Nephron progenitor cell (in vitro differentiated cells): ENCODE data around the gene RARA.

ENCODE experiments used
- DNase-seq: peaks from one replicate; pipeline ENCODE4 v3.0.0; 2021
- H3K27ac Mint-ChIP-seq: 2 replicates; pipeline ENCODE4 v1.8.0; 2021; ENCODE audit warnings: mild to moderate bottlenecking, moderate library complexity, mixed read lengths
- H3K27me3 Mint-ChIP-seq: 2 replicates; pipeline ENCODE4 v1.8.0; 2021; ENCODE audit warnings: mild to moderate bottlenecking, low read depth, mixed read lengths; ENCODE audit not compliant: poor library complexity
- H3K36me3 Mint-ChIP-seq: 2 replicates; pipeline ENCODE4 v1.8.0; 2021; ENCODE audit warnings: low read depth, mixed read lengths
- H3K4me1 Mint-ChIP-seq: 2 replicates; pipeline ENCODE4 v1.8.0; 2021; ENCODE audit warnings: mixed read lengths
- H3K4me3 Mint-ChIP-seq: 2 replicates; pipeline ENCODE4 v1.8.0; 2021; ENCODE audit warnings: mild to moderate bottlenecking, moderate library complexity, mixed read lengths
- H3K9me3 Mint-ChIP-seq: 2 replicates; pipeline ENCODE4 v1.8.0; 2021; ENCODE audit warnings: mild to moderate bottlenecking, moderate library complexity, mixed read lengths
- TF ChIP-seq, protein P1 (sequence below): fragments of 200-600 bp; sonication (generic); IDR thresholded peaks from 2 replicates; pipeline ENCODE4 v1.5.0; 2021; ENCODE audit warnings: antibody characterized with exemption

The RARA gene

DNA sequence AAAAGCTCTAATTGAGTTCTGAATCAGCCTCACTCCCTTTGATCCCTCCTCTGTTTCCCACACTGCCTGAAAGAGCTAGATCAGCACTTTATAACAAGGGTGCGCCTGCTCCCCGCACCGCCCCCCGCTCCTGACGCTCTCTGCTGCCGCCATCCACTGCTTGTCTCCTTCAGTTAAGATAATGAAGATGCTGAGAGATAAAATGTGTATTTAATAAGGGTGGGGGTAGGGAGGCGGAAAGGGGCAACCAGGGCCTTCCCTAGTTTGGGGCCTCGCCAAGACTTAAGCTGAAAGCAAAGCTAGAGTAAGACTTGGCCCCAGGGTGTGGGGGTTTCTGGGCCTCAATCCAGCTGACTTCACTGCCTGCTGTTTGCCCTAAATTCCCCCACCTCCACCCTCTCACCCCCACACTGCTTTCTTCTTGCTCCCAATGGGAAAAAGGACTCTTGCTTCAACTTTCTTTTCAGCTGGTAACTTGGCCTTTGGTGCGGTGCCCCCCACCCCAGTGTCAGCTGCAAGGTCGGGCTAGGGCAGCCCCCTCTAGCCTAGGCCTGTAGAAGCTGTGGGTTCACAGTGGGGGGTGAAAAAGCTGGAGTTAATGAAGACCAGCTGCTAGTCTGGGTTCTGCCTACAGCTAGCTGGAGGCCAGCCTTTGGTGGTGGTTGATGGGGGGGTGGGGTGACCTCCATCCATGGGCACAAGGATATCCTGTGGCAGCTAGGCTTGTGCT is 1.8 kb upstream of the RARA start:
- Mint-ChIP-seq H3K9me3 (no peaks in the 10 kb centered on the region), H3K4me1 (peaks cover 27% of the 10 kb centered on the region), H3K27me3 (peaks cover 5% of the 10 kb centered on the region), H3K4me3 (no peak overlapping the region), H3K27ac (no peak overlapping the region), H3K36me3 (peaks cover 5% of the 10 kb centered on the region)
- no peak for DNase-seq
- TF ChIP-seq, protein P1, sequence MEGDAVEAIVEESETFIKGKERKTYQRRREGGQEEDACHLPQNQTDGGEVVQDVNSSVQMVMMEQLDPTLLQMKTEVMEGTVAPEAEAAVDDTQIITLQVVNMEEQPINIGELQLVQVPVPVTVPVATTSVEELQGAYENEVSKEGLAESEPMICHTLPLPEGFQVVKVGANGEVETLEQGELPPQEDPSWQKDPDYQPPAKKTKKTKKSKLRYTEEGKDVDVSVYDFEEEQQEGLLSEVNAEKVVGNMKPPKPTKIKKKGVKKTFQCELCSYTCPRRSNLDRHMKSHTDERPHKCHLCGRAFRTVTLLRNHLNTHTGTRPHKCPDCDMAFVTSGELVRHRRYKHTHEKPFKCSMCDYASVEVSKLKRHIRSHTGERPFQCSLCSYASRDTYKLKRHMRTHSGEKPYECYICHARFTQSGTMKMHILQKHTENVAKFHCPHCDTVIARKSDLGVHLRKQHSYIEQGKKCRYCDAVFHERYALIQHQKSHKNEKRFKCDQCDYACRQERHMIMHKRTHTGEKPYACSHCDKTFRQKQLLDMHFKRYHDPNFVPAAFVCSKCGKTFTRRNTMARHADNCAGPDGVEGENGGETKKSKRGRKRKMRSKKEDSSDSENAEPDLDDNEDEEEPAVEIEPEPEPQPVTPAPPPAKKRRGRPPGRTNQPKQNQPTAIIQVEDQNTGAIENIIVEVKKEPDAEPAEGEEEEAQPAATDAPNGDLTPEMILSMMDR = no peak

DNA sequence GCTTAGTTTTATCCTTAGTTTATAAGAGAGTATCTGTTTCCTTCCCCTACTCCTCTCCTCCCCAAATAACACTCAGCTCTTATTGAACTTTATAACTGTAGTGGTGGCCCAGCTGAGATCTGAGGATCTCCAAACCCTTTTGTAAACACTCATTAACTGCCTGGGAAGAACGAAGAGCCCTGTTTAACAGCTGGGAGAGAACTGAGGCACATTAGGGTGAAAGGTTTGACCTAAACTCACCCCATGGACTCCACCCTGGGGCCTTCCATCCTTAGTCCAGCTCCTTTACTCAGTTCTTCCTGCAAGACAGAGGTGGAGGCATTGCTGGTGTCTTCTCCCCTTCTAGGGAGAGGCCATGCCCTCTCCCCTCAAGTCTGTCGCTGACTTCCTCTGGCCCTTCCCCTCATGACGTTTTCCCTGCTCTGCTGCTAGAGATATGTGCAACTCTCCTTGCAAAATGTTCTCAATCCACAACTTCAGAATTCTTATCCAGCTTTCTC is 1.2 kb upstream of the RARA start:
- DNase-seq = no peak
- no peak overlapping the region for H3K4me3 Mint-ChIP-seq

DNA sequence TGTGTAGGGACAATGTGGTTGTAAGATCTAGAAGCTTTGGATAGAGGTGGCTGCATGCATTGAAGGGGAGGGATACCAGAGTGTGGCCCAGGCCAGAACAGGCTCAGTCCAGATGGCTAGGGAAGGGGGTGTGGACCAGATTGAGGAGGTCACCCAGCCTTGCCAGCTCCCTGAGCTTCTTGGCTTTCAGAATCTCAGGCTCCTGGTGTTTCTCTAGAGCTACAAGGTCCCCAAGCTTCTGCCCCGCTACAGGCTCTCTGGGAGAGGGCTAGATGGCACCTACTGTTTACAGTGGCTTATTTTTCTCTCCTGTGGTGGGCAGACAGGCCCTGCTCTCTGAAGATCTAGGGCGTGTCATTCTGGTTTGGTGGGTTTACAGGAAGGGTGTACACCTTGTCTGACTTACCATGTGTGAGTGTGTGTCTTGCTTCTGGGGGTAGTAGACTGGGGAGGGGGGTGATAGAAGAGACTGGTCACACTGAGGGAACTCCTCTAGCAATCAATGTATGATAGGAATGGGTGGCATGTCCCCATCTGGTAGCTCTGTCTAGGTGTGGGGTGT is 1.1 kb downstream of the RARA start:
- Mint-ChIP-seq H3K9me3 (no peaks in the 10 kb centered on the region), H3K36me3 (no peaks in the 10 kb centered on the region), H3K27me3 (peaks cover 8% of the 10 kb centered on the region), H3K27ac (no peak overlapping the region), H3K4me1 (peaks cover 5% of the 10 kb centered on the region), H3K4me3 (no peak overlapping the region)
- TF ChIP-seq, protein P1 = no peak
- DNase-seq = no peak

More for the DNA sequence above, 1.2 kb upstream of the RARA start:
- peaks cover 27% of the 10 kb centered on the region for H3K4me1 Mint-ChIP-seq
- TF ChIP-seq, protein P1 = no peak
- no peak overlapping the region for H3K27ac Mint-ChIP-seq
- no peaks in the 10 kb centered on the region for H3K9me3 Mint-ChIP-seq
- H3K27me3 Mint-ChIP-seq = peaks cover 7% of the 10 kb centered on the region
- no peaks in the 10 kb centered on the region for H3K36me3 Mint-ChIP-seq

DNA sequence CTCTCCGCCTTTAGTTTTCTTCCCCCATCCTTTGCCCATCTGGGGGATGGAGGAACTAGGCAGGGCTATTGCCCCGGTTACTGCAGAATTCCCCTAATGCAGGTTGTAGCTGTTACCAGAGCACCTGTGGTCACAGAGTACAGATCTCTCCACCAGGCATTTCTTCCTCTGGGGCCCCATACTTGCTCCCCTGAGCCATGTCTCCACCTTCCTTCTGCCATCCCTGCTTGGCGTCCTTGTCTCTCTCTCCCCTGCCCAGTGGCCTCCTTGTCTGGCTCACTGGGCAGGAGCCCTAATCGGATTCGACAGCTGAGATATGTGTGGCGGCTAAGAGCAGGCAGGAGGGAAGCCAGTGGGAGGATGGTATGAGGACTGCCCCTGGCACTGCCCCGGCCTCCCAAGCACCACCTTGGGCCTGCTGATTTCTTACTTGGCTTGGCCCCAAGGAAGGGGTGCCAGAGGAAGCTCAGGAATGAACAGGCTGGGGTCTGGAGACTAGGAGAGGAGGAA is 2.0 kb downstream of the RARA start:
- H3K4me3 Mint-ChIP-seq = no peak overlapping the region
- no peaks in the 10 kb centered on the region for H3K9me3 Mint-ChIP-seq
- TF ChIP-seq, protein P1 = no peak
- H3K4me1 Mint-ChIP-seq = no peaks in the 10 kb centered on the region
- peaks cover 8% of the 10 kb centered on the region for H3K27me3 Mint-ChIP-seq
- no peaks in the 10 kb centered on the region for H3K36me3 Mint-ChIP-seq
- H3K27ac Mint-ChIP-seq = no peak overlapping the region
- DNase-seq = no peak

DNA sequence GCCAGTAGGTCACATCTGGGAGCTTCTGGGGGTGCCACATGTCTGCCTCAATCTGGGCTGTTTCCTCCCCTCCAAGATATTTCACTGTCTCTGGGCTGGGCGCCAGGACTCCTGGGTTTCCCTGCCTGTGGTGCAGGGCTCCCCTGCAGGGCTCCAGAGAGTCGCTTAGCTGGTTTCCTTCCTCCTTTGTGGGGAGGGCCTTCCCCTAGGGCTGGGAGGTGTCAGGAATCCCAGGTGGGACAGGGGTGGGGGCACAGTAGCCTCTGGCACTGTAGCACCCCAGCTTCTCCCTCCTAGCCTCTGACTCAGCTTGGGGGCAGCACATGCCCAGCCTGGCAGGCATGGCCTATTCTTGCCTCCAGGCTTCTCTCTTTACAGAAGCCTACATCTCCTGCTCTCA is 2.6 kb downstream of the RARA start:
- peaks cover 8% of the 10 kb centered on the region for H3K27me3 Mint-ChIP-seq

More for the DNA sequence above, 2.6 kb downstream of the RARA start:
- no peak for DNase-seq
- no peak overlapping the region for H3K27ac Mint-ChIP-seq
- H3K9me3 Mint-ChIP-seq = no peaks in the 10 kb centered on the region
- TF ChIP-seq, protein P1 = no peak
- no peak overlapping the region for H3K4me3 Mint-ChIP-seq
- no peaks in the 10 kb centered on the region for H3K36me3 Mint-ChIP-seq
- no peaks in the 10 kb centered on the region for H3K4me1 Mint-ChIP-seq
